HepG2 (cell line): ENCODE measurements around the gene GALNT11. TPM values are rescaled to one million over a fixed set of nuclear protein-coding genes. Genes with fewer than 3 reads are reported as not detected.

ENCODE experiments used
- ARID3A ChIP-seq: IDR thresholded peaks from 2 replicates; pipeline ENCODE4 v1.6.1; 2012; ENCODE audit warnings: low read depth, low read length, improper control_type of control experiment
- CREB3 ChIP-seq: sonication (generic); formaldehyde crosslinking; IDR thresholded peaks from 2 replicates; pipeline ENCODE4 v1.5.0; 2020; ENCODE audit warnings: missing genetic modification reagents
- FOXA1 ChIP-seq, 2 experiments: fragments of 450-650 bp in 1 of 2; sonication (generic) in 1 of 2; formaldehyde crosslinking in 1 of 2; IDR thresholded peaks; 2 replicates each; pipeline versions ENCODE4 v1.4.0 to v1.6.1; 2016 to 2020; ENCODE audit warnings: missing genetic modification reagents in 1 of 2
- HDAC2 ChIP-seq: sonication (generic); formaldehyde crosslinking; IDR thresholded peaks from 2 replicates; pipeline ENCODE4 v1.4.0; 2020; ENCODE audit warnings: missing genetic modification reagents
- JARID2 ChIP-seq: sonication (generic); formaldehyde crosslinking; IDR thresholded peaks from 2 replicates; pipeline ENCODE4 v1.8.1; 2023; ENCODE audit warnings: missing genetic modification reagents, inconsistent platforms; ENCODE audit not compliant: insufficient replicate concordance
- MTA1 ChIP-seq: sonication (generic); formaldehyde crosslinking; IDR thresholded peaks from 2 replicates; pipeline ENCODE4 v1.4.0; 2020; ENCODE audit warnings: missing genetic modification reagents, mild to moderate bottlenecking, borderline replicate concordance
- NPAS2 ChIP-seq: sonication (generic); formaldehyde crosslinking; IDR thresholded peaks from 2 replicates; pipeline ENCODE4 v1.8.0; 2022; ENCODE audit warnings: mild to moderate bottlenecking, missing genetic modification reagents, borderline replicate concordance
- PATZ1 ChIP-seq: sonication (generic); formaldehyde crosslinking; IDR thresholded peaks from 2 replicates; pipeline ENCODE4 v1.4.0; 2020; ENCODE audit warnings: missing genetic modification reagents
- PAWR ChIP-seq: sonication (generic); formaldehyde crosslinking; IDR thresholded peaks from 2 replicates; pipeline ENCODE4 v1.4.0; 2020; ENCODE audit warnings: missing genetic modification reagents, mild to moderate bottlenecking, borderline replicate concordance
- RBAK ChIP-seq: sonication (generic); formaldehyde crosslinking; IDR thresholded peaks from 2 replicates; pipeline ENCODE4 v1.5.1; 2020; ENCODE audit warnings: mild to moderate bottlenecking, missing genetic modification reagents
- SMAD1 ChIP-seq: sonication (generic); formaldehyde crosslinking; IDR thresholded peaks from 2 replicates; pipeline ENCODE4 v1.4.0; 2020; ENCODE audit warnings: missing genetic modification reagents, low read depth, mild to moderate bottlenecking, borderline replicate concordance
- STAG1 ChIP-seq: sonication (generic); formaldehyde crosslinking; IDR thresholded peaks from 2 replicates; pipeline ENCODE4 v1.4.0; 2020; ENCODE audit warnings: missing genetic modification reagents
- XBP1 ChIP-seq: sonication (generic); formaldehyde crosslinking; IDR thresholded peaks from 2 replicates; pipeline ENCODE4 v1.5.0; 2020; ENCODE audit warnings: missing genetic modification reagents
- ZFAT ChIP-seq: sonication (generic); formaldehyde crosslinking; conservative IDR thresholded peaks from 2 replicates; pipeline ENCODE4 v1.8.1; 2023; ENCODE audit warnings: missing genetic modification reagents, inconsistent platforms
- ZNF296 ChIP-seq: sonication (generic); formaldehyde crosslinking; conservative IDR thresholded peaks from 2 replicates; pipeline ENCODE4 v1.5.0; 2020; ENCODE audit warnings: mild to moderate bottlenecking, missing genetic modification reagents
- ZNF441 ChIP-seq: sonication (generic); formaldehyde crosslinking; IDR thresholded peaks from 2 replicates; pipeline ENCODE4 v1.7.0; 2021; ENCODE audit warnings: missing genetic modification reagents, borderline replicate concordance
- ZNF567 ChIP-seq: sonication (generic); formaldehyde crosslinking; IDR thresholded peaks from 2 replicates; pipeline ENCODE4 v1.8.1; 2023; ENCODE audit warnings: mild to moderate bottlenecking, missing genetic modification reagents, borderline replicate concordance
- ZNF710 ChIP-seq: sonication (generic); formaldehyde crosslinking; IDR thresholded peaks from 2 replicates; pipeline ENCODE4 v1.5.0; 2020; ENCODE audit warnings: mild to moderate bottlenecking, missing genetic modification reagents, borderline replicate concordance
- ZNF780A ChIP-seq: sonication (generic); formaldehyde crosslinking; IDR thresholded peaks from 2 replicates; pipeline ENCODE4 v1.8.0; 2022; ENCODE audit warnings: mild to moderate bottlenecking, missing genetic modification reagents, moderate library complexity
- ZNF878 ChIP-seq: sonication (generic); formaldehyde crosslinking; IDR thresholded peaks from 2 replicates; pipeline ENCODE4 v1.8.1; 2023; ENCODE audit warnings: mild to moderate bottlenecking, missing genetic modification reagents, moderate library complexity
- ZSCAN25 ChIP-seq: sonication (generic); formaldehyde crosslinking; IDR thresholded peaks from 2 replicates; pipeline ENCODE4 v1.8.0; 2022; ENCODE audit warnings: mild to moderate bottlenecking, missing genetic modification reagents
- ZSCAN30 ChIP-seq: sonication (generic); formaldehyde crosslinking; IDR thresholded peaks from 2 replicates; pipeline ENCODE4 v1.5.0; 2020; ENCODE audit warnings: mild to moderate bottlenecking, missing genetic modification reagents
- polyA plus RNA-seq, 8 experiments: library from polyadenylated mRNA; depleted of rRNA in 3 of 8; stranded (reverse) in 7 of 8; unstranded in 1 of 8; fragments of >200 nt; fragmentation: Illumina TruSeq in 4 of 8; extraction: Trizol in 4 of 8; gene quantifications; 2 replicates each; pipeline versions ENCODE4 v1.2.1 to v1.2.3, GENCODE V29; 2011 to 2016; ENCODE audit warnings: low read depth in 4 of 8, missing spikeins in 1 of 8, mixed read lengths in 1 of 8; ENCODE audit not compliant: insufficient read depth in 1 of 8
- total RNA-seq, 5 experiments: library from RNA; depleted of rRNA; stranded (reverse); fragments of >200 nt; fragmentation: Illumina TruSeq; extraction: Trizol; gene quantifications; 2 replicates each; pipeline ENCODE4 v1.2.3, GENCODE V29; 2016; ENCODE audit warnings: low read depth in 1 of 5

GALNT11 gene
- total and polyA plus RNA-seq, 2 of the 13 experiments (the other 11 are each of a cell fraction or from before 2014, with no cell fraction given) = 9.3 to 16.3 TPM

GRCh38 chr7:152081088-152081487 lies 55.6 kb downstream of the GALNT11 start (continued):
- TF ChIP-seq SMAD1 (CRISPR knock-in tag) (no peak), ZNF710 (CRISPR knock-in tag) (0 out of 2 replicates have a peak, but pooled peaks have one; percentile 28), ZFAT (CRISPR knock-in tag) (no peak), XBP1 (CRISPR knock-in tag) (no peak), NPAS2 (CRISPR knock-in tag) (no peak), HDAC2 (CRISPR knock-in tag) (peak; percentile 71; the same call in 1 of the 2 replicates), RBAK (CRISPR knock-in tag) (no peak), ZNF780A (CRISPR knock-in tag) (no peak), ZNF296 (CRISPR knock-in tag) (no peak), MTA1 (CRISPR knock-in tag) (no peak), STAG1 (CRISPR knock-in tag) (0 out of 2 replicates have a peak, but pooled peaks have one; percentile 3), FOXA1 (IDR thresholded peaks at IDR 0.05) (no peak), FOXA1 (CRISPR knock-in tag; IDR thresholded peaks at IDR 0.05) (no peak; the same call in 1 of the 2 replicates), CREB3 (no peak), ARID3A (peak; percentile 84), ZSCAN25 (CRISPR knock-in tag) (no peak), PATZ1 (CRISPR knock-in tag) (0 out of 2 replicates have a peak, but pooled peaks have one; percentile 13), ZNF878 (no peak), ZNF441 (no peak), ZNF567 (CRISPR knock-in tag) (no peak), PAWR (CRISPR knock-in tag) (no peak), JARID2 (no peak), ZSCAN30 (CRISPR knock-in tag) (no peak)
